ENCODE results near the gene DMAC2L. TPM values are rescaled to one million over a fixed set of nuclear protein-coding genes. Genes with fewer than 3 reads are reported as not detected.

The DMAC2L gene
- polyA plus RNA-seq, 1 of the 3 experiments (the other 2 are of a cell fraction), result 20.3 TPM

DNA sequence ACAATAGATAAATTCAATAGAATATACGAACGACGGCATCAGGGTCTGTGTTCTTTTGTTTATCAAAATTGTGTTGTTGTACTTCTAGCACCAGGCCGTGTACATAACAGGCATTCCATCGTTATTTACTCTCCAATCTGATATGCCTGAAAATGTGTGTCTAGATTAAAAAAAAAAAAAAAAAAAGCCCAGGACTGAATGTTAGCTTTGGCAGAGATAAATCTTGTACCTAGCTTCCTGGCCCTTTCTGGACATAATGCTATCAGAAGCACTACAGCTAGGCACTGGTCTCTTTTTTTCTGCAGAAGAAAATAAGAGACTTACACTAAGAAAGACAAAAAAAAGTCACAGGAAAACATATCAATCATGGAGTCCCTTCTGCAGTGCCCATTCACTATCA lies 47.5 kb downstream of the DMAC2L start (continued):
- TF ChIP-seq, protein P1, sequence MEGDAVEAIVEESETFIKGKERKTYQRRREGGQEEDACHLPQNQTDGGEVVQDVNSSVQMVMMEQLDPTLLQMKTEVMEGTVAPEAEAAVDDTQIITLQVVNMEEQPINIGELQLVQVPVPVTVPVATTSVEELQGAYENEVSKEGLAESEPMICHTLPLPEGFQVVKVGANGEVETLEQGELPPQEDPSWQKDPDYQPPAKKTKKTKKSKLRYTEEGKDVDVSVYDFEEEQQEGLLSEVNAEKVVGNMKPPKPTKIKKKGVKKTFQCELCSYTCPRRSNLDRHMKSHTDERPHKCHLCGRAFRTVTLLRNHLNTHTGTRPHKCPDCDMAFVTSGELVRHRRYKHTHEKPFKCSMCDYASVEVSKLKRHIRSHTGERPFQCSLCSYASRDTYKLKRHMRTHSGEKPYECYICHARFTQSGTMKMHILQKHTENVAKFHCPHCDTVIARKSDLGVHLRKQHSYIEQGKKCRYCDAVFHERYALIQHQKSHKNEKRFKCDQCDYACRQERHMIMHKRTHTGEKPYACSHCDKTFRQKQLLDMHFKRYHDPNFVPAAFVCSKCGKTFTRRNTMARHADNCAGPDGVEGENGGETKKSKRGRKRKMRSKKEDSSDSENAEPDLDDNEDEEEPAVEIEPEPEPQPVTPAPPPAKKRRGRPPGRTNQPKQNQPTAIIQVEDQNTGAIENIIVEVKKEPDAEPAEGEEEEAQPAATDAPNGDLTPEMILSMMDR (IDR thresholded peaks at IDR 0.05), result no peak
- TF ChIP-seq EZH2phosphoT487 (IDR thresholded peaks at IDR 0.05; ENCODE audit: borderline replicate concordance, low read depth) (no peak), USF2 (IDR thresholded peaks at IDR 0.05; ENCODE audit: borderline replicate concordance, low read depth, low read length) (no peak), YY1 (IDR thresholded peaks at IDR 0.05; ENCODE audit: low read depth) (no peak), FOXM1 (IDR thresholded peaks at IDR 0.05; ENCODE audit: low read depth) (no peak), GABPA (IDR thresholded peaks at IDR 0.05; ENCODE audit: low read depth) (no peak), SMC3 (IDR thresholded peaks at IDR 0.05; ENCODE audit: low read depth, low read length) (no peak), MEF2A (IDR thresholded peaks at IDR 0.05; ENCODE audit: borderline replicate concordance, low read depth) (no peak), RCOR1 (IDR thresholded peaks at IDR 0.05; ENCODE audit: low read length) (no peak), RXRA (IDR thresholded peaks at IDR 0.05; ENCODE audit: borderline replicate concordance, low read depth) (no peak)
- TF ChIP-seq, protein P2, sequence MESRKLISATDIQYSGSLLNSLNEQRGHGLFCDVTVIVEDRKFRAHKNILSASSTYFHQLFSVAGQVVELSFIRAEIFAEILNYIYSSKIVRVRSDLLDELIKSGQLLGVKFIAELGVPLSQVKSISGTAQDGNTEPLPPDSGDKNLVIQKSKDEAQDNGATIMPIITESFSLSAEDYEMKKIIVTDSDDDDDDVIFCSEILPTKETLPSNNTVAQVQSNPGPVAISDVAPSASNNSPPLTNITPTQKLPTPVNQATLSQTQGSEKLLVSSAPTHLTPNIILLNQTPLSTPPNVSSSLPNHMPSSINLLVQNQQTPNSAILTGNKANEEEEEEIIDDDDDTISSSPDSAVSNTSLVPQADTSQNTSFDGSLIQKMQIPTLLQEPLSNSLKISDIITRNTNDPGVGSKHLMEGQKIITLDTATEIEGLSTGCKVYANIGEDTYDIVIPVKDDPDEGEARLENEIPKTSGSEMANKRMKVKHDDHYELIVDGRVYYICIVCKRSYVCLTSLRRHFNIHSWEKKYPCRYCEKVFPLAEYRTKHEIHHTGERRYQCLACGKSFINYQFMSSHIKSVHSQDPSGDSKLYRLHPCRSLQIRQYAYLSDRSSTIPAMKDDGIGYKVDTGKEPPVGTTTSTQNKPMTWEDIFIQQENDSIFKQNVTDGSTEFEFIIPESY (IDR thresholded peaks at IDR 0.05; ENCODE audit: borderline replicate concordance, low read depth), result no peak

DNA sequence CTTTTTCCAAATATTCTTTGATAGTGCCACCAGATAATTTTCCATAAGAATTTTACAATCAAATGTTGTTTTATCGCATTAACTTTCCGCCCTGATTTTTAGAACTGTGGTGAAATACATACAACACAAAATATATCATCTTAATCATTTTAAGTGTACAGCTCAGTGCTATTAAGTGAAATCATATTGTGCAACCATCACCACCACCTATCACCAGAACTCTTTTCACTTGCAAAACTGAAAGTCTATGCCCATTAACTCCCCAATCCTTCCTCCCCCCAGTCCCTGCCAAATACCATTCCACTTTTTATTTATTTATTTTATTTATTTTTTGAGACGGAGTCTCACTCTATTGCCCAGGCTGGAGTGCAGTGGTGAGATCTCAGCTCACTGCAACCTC lies 48.0 kb downstream of the DMAC2L start:
- no peak overlapping the region for H3K9ac ChIP-seq
- WGBS (ENCODE audit: low lambda C conversion rate), result 95% methylated on average over 3 of the region's 3 CpGs
- no peak overlapping the region for H3K4me3 ChIP-seq (ENCODE audit: low read depth in 2 of 2, low read length in 1 of 2)
- no peaks in the 10 kb centered on the region for H3K9me2 ChIP-seq
- H3K27me3 ChIP-seq (ENCODE audit: insufficient read depth), result no peaks in the 10 kb centered on the region
- no peak for DNase-seq
- no peaks in the 10 kb centered on the region for H3F3A ChIP-seq (replicated peaks; ENCODE audit: insufficient read depth)
- H3K4me1 ChIP-seq (ENCODE audit: control insufficient read depth in 1 of 2, insufficient read depth in 2 of 2, low read depth in 1 of 2, low read length in 1 of 2), result no peaks in the 10 kb centered on the region
- no peak overlapping the region for H3K4me2 ChIP-seq
- no peaks in the 10 kb centered on the region for H3K9me3 ChIP-seq
- POLR2A ChIA-PET, result no interaction called here
- H3K36me3 ChIP-seq (replicated peaks in 1 of 2; ENCODE audit: control insufficient read depth in 1 of 2, insufficient read depth in 2 of 2, low read length in 1 of 2), result peaks cover 0 to 3% of the 10 kb centered on the region in 2 experiments
- TF ChIP-seq YY1 (IDR thresholded peaks at IDR 0.05; ENCODE audit: low read depth), result no peak
- CTCF ChIA-PET, result interaction anchor here (1.6 kb wide), 1 partner anchor 17 kb away, joined by 4 read pairs; no protein-coding TSS in a partner anchor
- no peak overlapping the region for H2AFZ ChIP-seq (ENCODE audit: low read depth)
- no peaks in the 10 kb centered on the region for H4K20me1 ChIP-seq (ENCODE audit: insufficient read depth)
- no peak overlapping the region for H3K27ac ChIP-seq (ENCODE audit: low read depth in 2 of 2, low read length in 1 of 2)
- no peaks in the 10 kb centered on the region for H3K79me2 ChIP-seq (ENCODE audit: insufficient read depth)

Data from SK-N-SH (cell line).